H1 (cell line): ENCODE results near the gene ERICH6. TPM values are rescaled to one million over a fixed set of nuclear protein-coding genes. Genes with fewer than 3 reads are reported as not detected.

Experiments used
- CTCF ChIA-PET: fragments of 300-600 bp; sonication (Branson Sonifier 250); formaldehyde crosslinking; loops from one replicate; lab custom pipeline; 2021; ENCODE audit not compliant: partially characterized antibody; lab: Charles Lee
- POLR2A ChIA-PET: fragments of 300-600 bp; sonication (Branson Sonifier 250); formaldehyde crosslinking; loops from one replicate; lab custom pipeline; 2021; ENCODE audit warnings: inconsistent platforms; ENCODE audit not compliant: partially characterized antibody; lab: Charles Lee
- DNase-seq, 2 experiments: peaks; one replicate each; pipeline versions ENCODE4 v3.0.0 to v3.0.0-alpha.2; 2010 to 2022; ENCODE audit warnings: low spot score in 2 of 2, low read depth in 1 of 2, mixed read lengths in 1 of 2
- FAIRE-seq: peaks from 2 replicates; lab custom pipeline; 2011; peaks lifted over from hg19 to GRCh38; lab: Jason Lieb, UNC
- H2AFZ ChIP-seq: 2 replicates; pipeline ENCODE4 v1.8.1; 2012; ENCODE audit warnings: low read length, inconsistent platforms
- H2AK5ac ChIP-seq: 2 replicates; pipeline ENCODE4 v1.6.1; 2013; ENCODE audit warnings: low read depth, low read length
- H2BK120ac ChIP-seq: replicated peaks from 2 replicates; pipeline ENCODE3; 2013; ENCODE audit warnings: low read depth, low read length, inconsistent platforms
- H2BK12ac ChIP-seq: 2 replicates; pipeline ENCODE4 v1.6.1; 2013; ENCODE audit warnings: low read depth, low read length
- H2BK15ac ChIP-seq: 2 replicates; pipeline ENCODE4 v1.6.1; 2013; ENCODE audit warnings: low read length
- H2BK20ac ChIP-seq: 2 replicates; pipeline ENCODE4 v1.6.1; 2013; ENCODE audit warnings: low read length
- H2BK5ac ChIP-seq: 2 replicates; pipeline ENCODE4 v1.6.1; 2013; ENCODE audit warnings: low read depth, low read length
- H3K14ac ChIP-seq: 2 replicates; pipeline ENCODE4 v1.6.1; 2013; ENCODE audit warnings: inconsistent platforms; ENCODE audit not compliant: insufficient read length
- H3K18ac ChIP-seq: 2 replicates; pipeline ENCODE4 v1.6.1; 2013; ENCODE audit warnings: low read length; ENCODE audit errors: extremely low read depth
- H3K23ac ChIP-seq: 2 replicates; pipeline ENCODE4 v1.6.1; 2013; ENCODE audit warnings: inconsistent platforms; ENCODE audit not compliant: insufficient read length
- H3K23me2 ChIP-seq: 2 replicates; pipeline ENCODE4 v1.6.1; 2013; ENCODE audit warnings: low read depth, low read length
- H3K27ac ChIP-seq: 2 replicates; pipeline ENCODE4 v1.6.1; 2011; ENCODE audit warnings: low read depth, low read length, inconsistent platforms
- H3K27me3 ChIP-seq, 4 experiments: replicated peaks in 1 of 4; 1 replicate in 1 of 4; 2 replicates in 3 of 4; pipeline versions ENCODE4 v1.6.1 to v1.8.1; 2011 to 2013; ENCODE audit warnings: low read length in 3 of 4, mild to moderate bottlenecking in 3 of 4, inconsistent platforms in 2 of 4, mixed read lengths in 2 of 4, moderate library complexity in 1 of 4; ENCODE audit not compliant: control insufficient read depth in 3 of 4, insufficient read depth in 3 of 4; ENCODE audit errors: extremely low read depth in 1 of 4
- H3K36me3 ChIP-seq, 4 experiments: 2 replicates each; pipeline versions ENCODE4 v1.6.1 to v1.8.1; 2011 to 2013; ENCODE audit warnings: mild to moderate bottlenecking in 4 of 4, low read length in 3 of 4, moderate library complexity in 2 of 4, control low read depth in 1 of 4, inconsistent platforms in 1 of 4; ENCODE audit not compliant: insufficient read depth in 4 of 4, control insufficient read depth in 2 of 4
- H3K4ac ChIP-seq: replicated peaks from 2 replicates; pipeline ENCODE3; 2013; ENCODE audit warnings: low read length, low read depth, mixed read lengths, inconsistent platforms; ENCODE audit not compliant: insufficient read length
- H3K4me1 ChIP-seq, 4 experiments: replicated peaks in 1 of 4; 1 replicate in 1 of 4; 2 replicates in 3 of 4; pipeline versions ENCODE4 v1.6.1 to v1.8.1; 2011 to 2013; ENCODE audit warnings: low read length in 3 of 4, inconsistent platforms in 2 of 4, mixed read lengths in 1 of 4; ENCODE audit not compliant: insufficient read depth in 4 of 4, control insufficient read depth in 3 of 4
- H3K4me2 ChIP-seq, 2 experiments: 2 replicates each; pipeline versions ENCODE4 v1.6.1 to v1.8.1; 2011 to 2013; ENCODE audit warnings: low read depth in 2 of 2, low read length in 2 of 2, control low read depth in 1 of 2, inconsistent platforms in 1 of 2, mild to moderate bottlenecking in 1 of 2; ENCODE audit not compliant: insufficient read depth in 1 of 2
- H3K4me3 ChIP-seq, 4 experiments: fragments of 200-600, 300-600 bp in 1 of 4; sonication (generic), shearing (Covaris generic), sonication (Bioruptor Twin) in 1 of 4; 2 replicates each; pipeline versions ENCODE4 v1.5.1 to v1.8.1; 2011 to 2016; ENCODE audit warnings: low read length in 4 of 4, low read depth in 3 of 4, control low read depth in 2 of 4, inconsistent platforms in 2 of 4, mild to moderate bottlenecking in 2 of 4, mixed read lengths in 1 of 4, moderate library complexity in 1 of 4; ENCODE audit not compliant: insufficient read depth in 2 of 4; ENCODE audit errors: extremely low read depth in 1 of 4
- H3K56ac ChIP-seq: replicated peaks from 2 replicates; pipeline ENCODE3; 2013; ENCODE audit warnings: low read depth, mild to moderate bottlenecking, mixed read lengths, low read length, inconsistent platforms; ENCODE audit not compliant: insufficient read length
- H3K79me1 ChIP-seq: 2 replicates; pipeline ENCODE4 v1.6.1; 2013; ENCODE audit warnings: low read depth, low read length, control low read depth
- H3K79me2 ChIP-seq, 2 experiments: 2 replicates each; pipeline versions ENCODE4 v1.6.1 to v1.8.1; 2012 to 2013; ENCODE audit warnings: low read length in 2 of 2, mild to moderate bottlenecking in 2 of 2, inconsistent platforms in 1 of 2; ENCODE audit not compliant: insufficient read depth in 2 of 2, control insufficient read depth in 1 of 2
- H3K9ac ChIP-seq, 4 experiments: replicated peaks in 1 of 4; 1 replicate in 1 of 4; 2 replicates in 3 of 4; pipeline versions ENCODE4 v1.6.1 to v1.8.1; 2011 to 2013; ENCODE audit warnings: low read depth in 3 of 4, low read length in 3 of 4, control low read depth in 2 of 4, mild to moderate bottlenecking in 2 of 4, moderate library complexity in 2 of 4, inconsistent platforms in 1 of 4; ENCODE audit errors: extremely low read depth in 1 of 4
- H3K9me3 ChIP-seq, 2 experiments: 2 replicates each; pipeline versions ENCODE4 v1.6.1 to v1.8.1; 2012 to 2013; ENCODE audit warnings: mild to moderate bottlenecking in 2 of 2, moderate library complexity in 2 of 2, control low read depth in 1 of 2, inconsistent platforms in 1 of 2, low read depth in 1 of 2, low read length in 1 of 2, mixed read lengths in 1 of 2; ENCODE audit not compliant: insufficient read depth in 2 of 2
- H4K20me1 ChIP-seq, 2 experiments: replicated peaks in 1 of 2; 2 replicates each; pipeline versions ENCODE3 to v1.8.1; 2011 to 2013; ENCODE audit warnings: inconsistent platforms in 2 of 2, low read length in 2 of 2, mild to moderate bottlenecking in 1 of 2; ENCODE audit not compliant: insufficient read depth in 2 of 2, control insufficient read depth in 1 of 2
- H4K5ac ChIP-seq: 2 replicates; pipeline ENCODE4 v1.6.1; 2013; ENCODE audit warnings: low read length, low read depth, mixed read lengths, inconsistent platforms; ENCODE audit not compliant: insufficient read length
- H4K8ac ChIP-seq: 2 replicates; pipeline ENCODE4 v1.8.0; 2013; ENCODE audit warnings: mild to moderate bottlenecking, moderate library complexity, low read length, inconsistent platforms; ENCODE audit not compliant: insufficient read depth; ENCODE audit errors: extremely low read depth
- H4K91ac ChIP-seq: replicated peaks from 2 replicates; pipeline ENCODE3; 2013; ENCODE audit warnings: low read length, mixed read lengths, inconsistent platforms; ENCODE audit not compliant: insufficient read length
- CBX5 ChIP-seq: fragments of 300-800, 300-1000 bp; sonication (generic); IDR thresholded peaks from 2 replicates; pipeline ENCODE4 v1.7.1; 2016; ENCODE audit warnings: antibody characterized with exemption, low read length, low read depth
- CHD1 ChIP-seq: IDR thresholded peaks from 2 replicates; pipeline ENCODE4 v1.6.1; 2012; ENCODE audit warnings: low read depth, low read length, improper control_type of control experiment
- CREB1 ChIP-seq: IDR thresholded peaks from 2 replicates; pipeline ENCODE4 v1.6.1; 2012; ENCODE audit warnings: inconsistent platforms
- KDM5A ChIP-seq: fragments of 200-600 bp; IDR thresholded peaks from 2 replicates; pipeline ENCODE4 v1.7.1; 2012; ENCODE audit warnings: mild to moderate bottlenecking, low read length, inconsistent platforms, mixed read lengths
- POLR2AphosphoS5 ChIP-seq: IDR thresholded peaks from 2 replicates; pipeline ENCODE4 v1.6.1; 2011; ENCODE audit warnings: low read depth, low read length
- RAD21 ChIP-seq, 2 experiments: IDR thresholded peaks in 1 of 2; conservative IDR thresholded peaks in 1 of 2; 2 replicates each; pipeline ENCODE4 v1.6.1; 2011; ENCODE audit warnings: low read depth in 2 of 2, low read length in 2 of 2, improper control_type of control experiment in 1 of 2, inconsistent platforms in 1 of 2, mild to moderate bottlenecking in 1 of 2, moderate library complexity in 1 of 2
- RNF2 ChIP-seq: fragments of 200-900, 300-1000 bp; sonication (generic); IDR thresholded peaks from 2 replicates; pipeline ENCODE4 v1.7.1; 2016; ENCODE audit warnings: borderline replicate concordance, low read depth, mild to moderate bottlenecking, antibody characterized with exemption, low read length; ENCODE audit not compliant: poor library complexity, severe bottlenecking; ENCODE audit errors: missing control alignments
- TBP ChIP-seq: IDR thresholded peaks from 2 replicates; pipeline ENCODE4 v1.6.1; 2011; ENCODE audit warnings: low read depth, low read length, improper control_type of control experiment
- ZNF274 ChIP-seq: IDR thresholded peaks from 2 replicates; pipeline ENCODE4 v1.7.0; 2012; ENCODE audit warnings: low read length, borderline replicate concordance; ENCODE audit errors: extremely low read depth
- WGBS, 2 experiments: shearing (Covaris generic) in 1 of 2; methylation state at CpG; one replicate each; pipeline versions ENCODE4 v1.1.6 to v1.1.7; 2013 to 2015; ENCODE audit warnings: low lambda C conversion rate in 2 of 2, mixed read lengths in 2 of 2, inconsistent platforms in 1 of 2, low coverage in 1 of 2, missing lambda C conversion rate in 1 of 2; ENCODE audit not compliant: insufficient replicate concordance in 2 of 2, insufficient coverage in 1 of 2, insufficient read length in 1 of 2; ENCODE audit errors: extremely low coverage in 1 of 2, missing lambda C conversion rate in 1 of 2; 5-methylcytosine and 5-hydroxymethylcytosine counted together
- polyA plus RNA-seq, 7 experiments: library from polyadenylated mRNA; depleted of rRNA in 3 of 7; stranded (reverse) in 5 of 7; unstranded in 2 of 7; fragments of >200 nt in 5 of 7; fragments of 200-250 nt in 2 of 7; gene quantifications; 1 replicate in 5 of 7; 2 replicates in 1 of 7; 4 replicates in 1 of 7; pipeline versions ENCODE4 v1.2.1 to v1.2.3, GENCODE V29; 2011 to 2013; ENCODE audit warnings: missing spikeins in 2 of 7, mixed read lengths in 2 of 7
- total RNA-seq: library from RNA; stranded (reverse); fragmentation: NEBNext Ultra II Directional; extraction: Animal tissue kit (Norgen Biotek cat#: 25700); gene quantifications from 2 replicates; pipeline ENCODE4 v1.2.1, GENCODE V29; 2021
- TF ChIP-seq, protein P1 (sequence below): IDR thresholded peaks from 2 replicates; pipeline ENCODE4 v1.6.1; 2012; ENCODE audit warnings: low read length, inconsistent platforms

The ERICH6 gene
- total and polyA plus RNA-seq, 2 of the 8 experiments (the other 6 are each of a cell fraction or from before 2014, with no cell fraction given) = not detected

DNA sequence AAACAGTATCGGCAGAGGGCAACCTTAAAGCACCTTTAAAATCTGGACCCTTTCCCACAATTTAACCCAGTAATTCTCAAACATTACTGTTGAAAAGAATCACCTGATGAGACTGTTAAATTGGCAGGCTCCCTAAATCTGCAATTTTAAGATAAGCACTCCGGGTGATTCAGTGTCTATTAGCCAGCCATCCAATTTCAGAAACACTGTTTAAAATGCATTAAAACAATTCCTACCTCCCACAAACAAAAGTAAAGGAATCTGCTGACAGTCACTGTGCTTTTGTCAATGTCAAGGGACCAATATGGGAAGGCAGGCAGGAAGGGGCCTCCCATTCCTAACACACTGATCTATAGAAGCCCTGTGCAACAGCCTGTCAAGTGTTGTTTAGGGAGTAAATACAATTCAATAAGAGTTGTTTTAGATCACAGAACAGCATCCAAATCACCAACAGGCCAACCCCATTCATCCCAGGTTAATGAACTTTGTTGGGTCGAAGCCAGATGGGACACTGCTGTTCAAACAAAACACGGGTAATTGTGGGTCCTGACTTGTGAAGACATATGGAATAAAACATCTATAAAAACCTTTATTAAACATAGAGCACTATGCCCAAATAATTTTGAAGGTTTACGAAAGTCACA is 37.9 kb upstream of the ERICH6 start:
- Histone ChIP-seq H4K20me1 (no peaks in the 10 kb centered on the region), H3K18ac (no peak overlapping the region), H2BK12ac (no peak overlapping the region), H4K5ac (no peak overlapping the region), H3K9me3 (no peaks in the 10 kb centered on the region), H3K27ac (no peak overlapping the region), H3K4me1 (peaks cover 0 to 3% (median 1%) of the 10 kb centered on the region in 4 experiments; a peak in 3 of 7 replicates), H3K4me3 (no peak overlapping the region), H3K4me2 (no peak overlapping the region), H3K36me3 (no peaks in the 10 kb centered on the region), H3K23me2 (no peaks in the 10 kb centered on the region; the same call in 1 of the 2 replicates), H2AFZ (no peak overlapping the region), H3K4ac (no peak overlapping the region), H3K79me1 (peaks cover 8% of the 10 kb centered on the region), H4K8ac (no peak overlapping the region), H3K56ac (no peak overlapping the region), H3K14ac (no peak overlapping the region), H3K23ac (no peak overlapping the region), H2AK5ac (no peak overlapping the region), H2BK5ac (no peak overlapping the region), H3K79me2 (no peaks in the 10 kb centered on the region; a peak in 1 of 4 replicates), H3K9ac (no peak overlapping the region), H2BK20ac (no peak overlapping the region), H2BK120ac (no peak overlapping the region), H4K91ac (no peak overlapping the region), H2BK15ac (no peak overlapping the region), H3K27me3 (no peaks in the 10 kb centered on the region)
- ChIA-PET CTCF (interaction anchor here (0.7 kb wide), 1 partner anchor 20 kb away, joined by 3 read pairs; no protein-coding TSS in a partner anchor), POLR2A (no interaction called here)
- 91% methylated on average over 5 of the region's 5 CpGs; no CpG with 5 or more reads in 1 of the 2 experiments for WGBS, 2 experiments
- no peak for FAIRE-seq
- no peak for TF ChIP-seq KDM5A
- TF ChIP-seq RNF2 = no peak
- no peak for TF ChIP-seq CHD1
- TF ChIP-seq TBP = no peak
- no peak for TF ChIP-seq POLR2AphosphoS5
- no peak for TF ChIP-seq ZNF274
- TF ChIP-seq, protein P1, sequence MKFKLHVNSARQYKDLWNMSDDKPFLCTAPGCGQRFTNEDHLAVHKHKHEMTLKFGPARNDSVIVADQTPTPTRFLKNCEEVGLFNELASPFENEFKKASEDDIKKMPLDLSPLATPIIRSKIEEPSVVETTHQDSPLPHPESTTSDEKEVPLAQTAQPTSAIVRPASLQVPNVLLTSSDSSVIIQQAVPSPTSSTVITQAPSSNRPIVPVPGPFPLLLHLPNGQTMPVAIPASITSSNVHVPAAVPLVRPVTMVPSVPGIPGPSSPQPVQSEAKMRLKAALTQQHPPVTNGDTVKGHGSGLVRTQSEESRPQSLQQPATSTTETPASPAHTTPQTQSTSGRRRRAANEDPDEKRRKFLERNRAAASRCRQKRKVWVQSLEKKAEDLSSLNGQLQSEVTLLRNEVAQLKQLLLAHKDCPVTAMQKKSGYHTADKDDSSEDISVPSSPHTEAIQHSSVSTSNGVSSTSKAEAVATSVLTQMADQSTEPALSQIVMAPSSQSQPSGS = no peak
- no peak for TF ChIP-seq CREB1
- no peak for TF ChIP-seq RAD21 (IDR thresholded peaks at IDR 0.05 in 1 of 2, conservative IDR thresholded peaks at IDR 0.05 in 1 of 2; ENCODE audit: low read depth in 2 of 2, low read length in 2 of 2)
- no peak for TF ChIP-seq CBX5
- no peak for DNase-seq
